HepG2 (cell line): ENCODE data around the gene CYP27A1. TPM values are rescaled to one million over a fixed set of nuclear protein-coding genes. Genes with fewer than 3 reads are reported as not detected.
A peak's percentile ranks its signal among the peaks of the same experiment; 100 is the strongest.

ENCODE experiments used
- CSRNP1 ChIP-seq: sonication (generic); formaldehyde crosslinking; IDR thresholded peaks from 2 replicates; pipeline ENCODE4 v1.8.1; 2023; ENCODE audit warnings: mild to moderate bottlenecking, missing genetic modification reagents
- DMAP1 ChIP-seq: IDR thresholded peaks from 2 replicates; pipeline ENCODE4 v1.6.1; 2016
- EEA1 ChIP-seq: sonication (generic); formaldehyde crosslinking; IDR thresholded peaks from 2 replicates; pipeline ENCODE4 v1.5.1; 2020; ENCODE audit warnings: mild to moderate bottlenecking, missing genetic modification reagents, borderline replicate concordance
- NR1H2 ChIP-seq: sonication (generic); formaldehyde crosslinking; IDR thresholded peaks from 2 replicates; pipeline ENCODE4 v1.8.1; 2022; ENCODE audit warnings: low read depth, missing genetic modification reagents, borderline replicate concordance
- RELA ChIP-seq: sonication (generic); formaldehyde crosslinking; IDR thresholded peaks from 2 replicates; pipeline ENCODE4 v1.4.0; 2020; ENCODE audit warnings: missing genetic modification reagents
- YY1 ChIP-seq: IDR thresholded peaks from 2 replicates; pipeline ENCODE4 v1.6.1; 2011; ENCODE audit warnings: low read length, low read depth, moderate library complexity, mild to moderate bottlenecking; ENCODE audit not compliant: insufficient read depth, insufficient replicate concordance
- ZC3H4 ChIP-seq: sonication (generic); formaldehyde crosslinking; IDR thresholded peaks from 2 replicates; pipeline ENCODE4 v1.4.0; 2020; ENCODE audit warnings: missing genetic modification reagents, borderline replicate concordance
- ZNF503 ChIP-seq: sonication (generic); formaldehyde crosslinking; IDR thresholded peaks from 2 replicates; pipeline ENCODE4 v1.4.0; 2020; ENCODE audit warnings: missing genetic modification reagents
- ZNF550 ChIP-seq: sonication (generic); formaldehyde crosslinking; IDR thresholded peaks from 2 replicates; pipeline ENCODE4 v1.4.0; 2020; ENCODE audit warnings: mild to moderate bottlenecking, missing genetic modification reagents, borderline replicate concordance
- ZNF609 ChIP-seq: sonication (generic); formaldehyde crosslinking; IDR thresholded peaks from 2 replicates; pipeline ENCODE4 v1.4.0; 2020; ENCODE audit warnings: mild to moderate bottlenecking, missing genetic modification reagents, borderline replicate concordance
- ZSCAN25 ChIP-seq: sonication (generic); formaldehyde crosslinking; IDR thresholded peaks from 2 replicates; pipeline ENCODE4 v1.8.0; 2022; ENCODE audit warnings: mild to moderate bottlenecking, missing genetic modification reagents
- polyA plus RNA-seq, 8 experiments: library from polyadenylated mRNA; depleted of rRNA in 3 of 8; stranded (reverse) in 7 of 8; unstranded in 1 of 8; fragments of >200 nt; fragmentation: Illumina TruSeq in 4 of 8; extraction: Trizol in 4 of 8; gene quantifications; 2 replicates each; pipeline versions ENCODE4 v1.2.1 to v1.2.3, GENCODE V29; 2011 to 2016; ENCODE audit warnings: low read depth in 4 of 8, missing spikeins in 1 of 8, mixed read lengths in 1 of 8; ENCODE audit not compliant: insufficient read depth in 1 of 8
- total RNA-seq, 5 experiments: library from RNA; depleted of rRNA; stranded (reverse); fragments of >200 nt; fragmentation: Illumina TruSeq; extraction: Trizol; gene quantifications; 2 replicates each; pipeline ENCODE4 v1.2.3, GENCODE V29; 2016; ENCODE audit warnings: low read depth in 1 of 5
- TF ChIP-seq, protein P1 (sequence below): sonication (generic); formaldehyde crosslinking; IDR thresholded peaks from 2 replicates; pipeline ENCODE4 v1.5.1; 2020; ENCODE audit warnings: missing genetic modification reagents, mild to moderate bottlenecking, borderline replicate concordance
- TF ChIP-seq, protein P2 (sequence below): sonication (generic); formaldehyde crosslinking; IDR thresholded peaks from 2 replicates; pipeline ENCODE4 v1.4.0; 2020; ENCODE audit warnings: missing genetic modification reagents

CYP27A1 gene
- total and polyA plus RNA-seq, 2 of the 13 experiments (the other 11 are each of a cell fraction or from before 2014, with no cell fraction given) = 157 to 266 TPM

GRCh38 chr2:218755567-218756404 is 26.2 kb upstream of the CYP27A1 start (continued):
- TF ChIP-seq ZSCAN25 (peak; percentile 56; the same call in 1 of the 2 replicates), ZNF550 (CRISPR knock-in tag) (no peak), NR1H2 (CRISPR knock-in tag) (peak; percentile 88; the same call in 1 of the 2 replicates), ZNF609 (CRISPR knock-in tag) (peak; percentile 97), YY1 (peak; percentile 83), RELA (no peak), ZC3H4 (CRISPR knock-in tag) (no peak), CSRNP1 (CRISPR knock-in tag) (peak; percentile 16; the same call in 1 of the 2 replicates), DMAP1 (CRISPR knock-in tag) (peak; percentile 94), EEA1 (CRISPR knock-in tag) (no peak), ZNF503 (CRISPR knock-in tag) (peak; percentile 99)
- TF ChIP-seq, protein P1, sequence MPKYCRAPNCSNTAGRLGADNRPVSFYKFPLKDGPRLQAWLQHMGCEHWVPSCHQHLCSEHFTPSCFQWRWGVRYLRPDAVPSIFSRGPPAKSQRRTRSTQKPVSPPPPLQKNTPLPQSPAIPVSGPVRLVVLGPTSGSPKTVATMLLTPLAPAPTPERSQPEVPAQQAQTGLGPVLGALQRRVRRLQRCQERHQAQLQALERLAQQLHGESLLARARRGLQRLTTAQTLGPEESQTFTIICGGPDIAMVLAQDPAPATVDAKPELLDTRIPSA = no peak
- TF ChIP-seq, protein P2, sequence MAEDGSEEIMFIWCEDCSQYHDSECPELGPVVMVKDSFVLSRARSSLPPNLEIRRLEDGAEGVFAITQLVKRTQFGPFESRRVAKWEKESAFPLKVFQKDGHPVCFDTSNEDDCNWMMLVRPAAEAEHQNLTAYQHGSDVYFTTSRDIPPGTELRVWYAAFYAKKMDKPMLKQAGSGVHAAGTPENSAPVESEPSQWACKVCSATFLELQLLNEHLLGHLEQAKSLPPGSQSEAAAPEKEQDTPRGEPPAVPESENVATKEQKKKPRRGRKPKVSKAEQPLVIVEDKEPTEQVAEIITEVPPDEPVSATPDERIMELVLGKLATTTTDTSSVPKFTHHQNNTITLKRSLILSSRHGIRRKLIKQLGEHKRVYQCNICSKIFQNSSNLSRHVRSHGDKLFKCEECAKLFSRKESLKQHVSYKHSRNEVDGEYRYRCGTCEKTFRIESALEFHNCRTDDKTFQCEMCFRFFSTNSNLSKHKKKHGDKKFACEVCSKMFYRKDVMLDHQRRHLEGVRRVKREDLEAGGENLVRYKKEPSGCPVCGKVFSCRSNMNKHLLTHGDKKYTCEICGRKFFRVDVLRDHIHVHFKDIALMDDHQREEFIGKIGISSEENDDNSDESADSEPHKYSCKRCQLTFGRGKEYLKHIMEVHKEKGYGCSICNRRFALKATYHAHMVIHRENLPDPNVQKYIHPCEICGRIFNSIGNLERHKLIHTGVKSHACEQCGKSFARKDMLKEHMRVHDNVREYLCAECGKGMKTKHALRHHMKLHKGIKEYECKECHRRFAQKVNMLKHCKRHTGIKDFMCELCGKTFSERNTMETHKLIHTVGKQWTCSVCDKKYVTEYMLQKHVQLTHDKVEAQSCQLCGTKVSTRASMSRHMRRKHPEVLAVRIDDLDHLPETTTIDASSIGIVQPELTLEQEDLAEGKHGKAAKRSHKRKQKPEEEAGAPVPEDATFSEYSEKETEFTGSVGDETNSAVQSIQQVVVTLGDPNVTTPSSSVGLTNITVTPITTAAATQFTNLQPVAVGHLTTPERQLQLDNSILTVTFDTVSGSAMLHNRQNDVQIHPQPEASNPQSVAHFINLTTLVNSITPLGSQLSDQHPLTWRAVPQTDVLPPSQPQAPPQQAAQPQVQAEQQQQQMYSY (CRISPR knock-in tag) = peak; percentile 64; the same call in 1 of the 2 replicates
